GM12878 (cell line): ENCODE results near the gene CCDC178. TPM values are rescaled to one million over a fixed set of nuclear protein-coding genes. Genes with fewer than 3 reads are reported as not detected.

Source experiments
- ATAC-seq: fragments of 200-7000 bp; cut with Tn5 transposase; 3 replicates; pipeline ENCODE4 v1.9.1; 2020; ENCODE audit warnings: mild to moderate bottlenecking, moderate library complexity
- BruUV-seq: library from RNA; stranded (reverse); fragments of 400-500 nt; replicated peaks from 2 replicates; lab custom pipeline; 2021; lab: Mats Ljungman, UMichigan
- CTCF ChIA-PET: fragments of 300-600 bp; sonication (Branson Sonifier 250); formaldehyde crosslinking; extraction: SDS; loops from one replicate; lab custom pipeline; 2021; ENCODE audit warnings: inconsistent platforms; lab: Yijun Ruan, JAX
- POLR2A ChIA-PET: fragments of 350-600 bp; formaldehyde crosslinking; extraction: SDS; loops from one replicate; lab custom pipeline; 2021; ENCODE audit warnings: inconsistent platforms; lab: Charles Lee
- RAD21 ChIA-PET: fragments of 300-600 bp; sonication (Branson Sonifier 250); formaldehyde crosslinking; loops from one replicate; lab custom pipeline; 2023; ENCODE audit warnings: antibody characterized with exemption; ENCODE audit not compliant: unreplicated experiment; lab: Charles Lee
- SMC1A ChIA-PET: fragments of 300-600 bp; sonication (Branson Sonifier 250); formaldehyde crosslinking; loops from one replicate; lab custom pipeline; 2023; ENCODE audit not compliant: unreplicated experiment, uncharacterized antibody; lab: Charles Lee
- DNase-seq: peaks from one replicate; pipeline ENCODE4 v3.0.0-alpha.2; 2011; ENCODE audit warnings: low read depth, low spot score
- FAIRE-seq: peaks from 3 replicates; lab custom pipeline; 2011; peaks lifted over from hg19 to GRCh38; lab: Jason Lieb, UNC
- H2AFZ ChIP-seq: 2 replicates; pipeline ENCODE4 v1.6.0; 2011; ENCODE audit warnings: low read depth, low read length, control low read depth; ENCODE audit not compliant: control insufficient read depth
- H3K27ac ChIP-seq: 2 replicates; pipeline ENCODE4 v1.5.1; 2011; ENCODE audit warnings: control low read depth; ENCODE audit not compliant: control insufficient read depth, insufficient read depth
- H3K27me3 ChIP-seq, 2 experiments: replicated peaks in 1 of 2; 2 replicates each; pipeline versions ENCODE4 v1.6.0 to v1.6.1; 2011; ENCODE audit warnings: low read length in 1 of 2; ENCODE audit not compliant: control insufficient read depth in 2 of 2, insufficient read depth in 2 of 2
- H3K36me3 ChIP-seq, 2 experiments: 2 replicates each; pipeline ENCODE4 v1.5.1; 2011; ENCODE audit warnings: low read length in 1 of 2; ENCODE audit not compliant: control insufficient read depth in 2 of 2, insufficient read depth in 2 of 2
- H3K4me1 ChIP-seq: 2 replicates; pipeline ENCODE4 v1.6.1; 2011; ENCODE audit warnings: mild to moderate bottlenecking, low read length, moderate library complexity, mixed read lengths; ENCODE audit not compliant: control insufficient read depth, insufficient read depth
- H3K4me2 ChIP-seq: 2 replicates; pipeline ENCODE4 v1.6.0; 2011; ENCODE audit warnings: control low read depth; ENCODE audit not compliant: control insufficient read depth, insufficient read depth
- H3K4me3 ChIP-seq: fragments of 200-600 bp; sonication (generic); 2 replicates; pipeline ENCODE4 v1.5.1; 2016
- H3K79me2 ChIP-seq: 2 replicates; pipeline ENCODE4 v1.6.0; 2011; ENCODE audit warnings: low read length; ENCODE audit not compliant: control insufficient read depth, insufficient read depth
- H3K9ac ChIP-seq: 2 replicates; pipeline ENCODE4 v1.8.0; 2011; ENCODE audit warnings: low read length, control low read depth, mixed read lengths; ENCODE audit not compliant: control insufficient read depth, insufficient read depth
- H3K9me3 ChIP-seq: replicated peaks from 3 replicates; pipeline ENCODE4 v1.5.1; 2011; ENCODE audit warnings: mild to moderate bottlenecking, low read length; ENCODE audit not compliant: control insufficient read depth, insufficient read depth
- H4K20me1 ChIP-seq: 2 replicates; pipeline ENCODE4 v1.6.0; 2011; ENCODE audit not compliant: control insufficient read depth, insufficient read depth
- CBX5 ChIP-seq: sonication (generic); IDR thresholded peaks from 2 replicates; pipeline ENCODE4 v1.6.1; 2016; ENCODE audit warnings: low read depth, moderate library complexity, mild to moderate bottlenecking, inconsistent platforms
- FOS ChIP-seq: IDR thresholded peaks from 3 replicates; pipeline ENCODE4 v1.6.1; 2011; ENCODE audit warnings: borderline replicate concordance; ENCODE audit not compliant: insufficient read length; ENCODE audit errors: extremely low read depth
- JUNB ChIP-seq: IDR thresholded peaks from 2 replicates; pipeline ENCODE4 v1.6.1; 2016; ENCODE audit warnings: antibody characterized with exemption, mild to moderate bottlenecking
- MEF2B ChIP-seq: fragments of 450-650 bp; IDR thresholded peaks from 2 replicates; pipeline ENCODE4 v1.6.1; 2018; ENCODE audit warnings: mild to moderate bottlenecking, moderate library complexity; ENCODE audit not compliant: partially characterized antibody, poor library complexity, severe bottlenecking
- PAX5 ChIP-seq: IDR thresholded peaks from 2 replicates; pipeline ENCODE4 v1.6.1; 2011; ENCODE audit warnings: low read depth, low read length, borderline replicate concordance
- YY1 ChIP-seq: IDR thresholded peaks from 2 replicates; pipeline ENCODE4 v1.6.1; 2011; ENCODE audit warnings: low read depth, mild to moderate bottlenecking, low read length
- ZSCAN29 ChIP-seq: fragments of 450-650 bp; IDR thresholded peaks from 2 replicates; pipeline ENCODE4 v1.6.1; 2017; ENCODE audit warnings: mild to moderate bottlenecking, moderate library complexity
- WGBS: methylation state at CpG from one replicate; pipeline ENCODE4 v1.1.6; 2016; ENCODE audit warnings: low lambda C conversion rate; ENCODE audit not compliant: insufficient replicate concordance, insufficient coverage; ENCODE audit errors: missing lambda C conversion rate; 5-methylcytosine and 5-hydroxymethylcytosine counted together
- in situ Hi-C: fragments of 300-500 bp; cut with MboI; formaldehyde crosslinking; loops from 9 replicates; pipeline ENCODE4 v1.14.3; 2018; ENCODE audit warnings: mixed read lengths
- intact Hi-C: fragments of 100-400 bp; cut with micrococcal nuclease; formaldehyde crosslinking; loops from one replicate; pipeline ENCODE4 v1.14.2; 2022; ENCODE audit not compliant: unreplicated experiment
- polyA plus RNA-seq, 11 experiments: library from polyadenylated mRNA; depleted of rRNA in 4 of 11; unstranded in 6 of 11; stranded (reverse) in 5 of 11; fragments of >200 nt; fragmentation: Nextera tagmentation in 4 of 11; fragmentation: Illumina TruSeq in 1 of 11; extraction: Ambion mirVana in 4 of 11; extraction: Trizol in 1 of 11; gene quantifications; 1 replicate in 1 of 11; 2 replicates in 10 of 11; pipeline versions ENCODE4 v1.2.1 to v1.2.3, GENCODE V29; 2011 to 2016; ENCODE audit warnings: inconsistent platforms in 2 of 11, missing spikeins in 2 of 11, low read depth in 1 of 11
- total RNA-seq, 4 experiments: library from RNA; depleted of rRNA in 3 of 4; stranded (reverse); fragments of >200 nt in 3 of 4; fragmentation: Illumina TruSeq in 1 of 4; extraction: Trizol in 1 of 4; gene quantifications; 2 replicates each; pipeline versions ENCODE4 v1.2.1 to v1.2.3, GENCODE V29; 2013 to 2021
- TF ChIP-seq, protein P1 (sequence below): fragments of 450-650 bp; IDR thresholded peaks from 2 replicates; pipeline ENCODE4 v1.6.1; 2017; ENCODE audit warnings: mild to moderate bottlenecking
- TF ChIP-seq, protein P2 (sequence below): IDR thresholded peaks from 2 replicates; pipeline ENCODE4 v1.6.1; 2012; ENCODE audit warnings: improper control_type of control experiment, low read depth, low read length; ENCODE audit not compliant: insufficient replicate concordance

CCDC178 gene
- total and polyA plus RNA-seq, 10 of the 15 experiments (the other 5 are each of a cell fraction or from before 2014, with no cell fraction given), result 0.04 TPM; not detected in 9

DNA sequence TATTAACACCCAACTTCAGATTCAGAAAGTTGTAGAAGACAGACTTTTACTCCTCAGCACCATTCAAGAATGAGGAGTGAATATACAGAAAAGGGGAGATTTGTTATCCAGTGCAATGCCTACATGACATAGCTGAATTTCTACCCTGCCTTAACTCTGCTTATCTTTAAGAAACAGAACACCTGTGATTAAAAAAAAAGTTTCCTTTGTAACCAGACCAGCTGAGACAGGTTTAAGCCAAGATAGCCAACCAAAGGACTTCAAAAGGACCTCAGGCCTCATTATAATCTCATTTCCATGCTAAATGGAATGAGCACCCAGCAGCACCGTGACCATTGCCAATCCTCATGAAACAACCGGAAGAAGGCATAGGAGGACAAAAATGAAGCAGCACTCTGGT is 122.9 kb downstream of the CCDC178 start:
- Histone ChIP-seq H3K4me3 (no peak overlapping the region), H3K79me2 (no peaks in the 10 kb centered on the region), H3K4me2 (no peak overlapping the region), H3K36me3 (no peaks in the 10 kb centered on the region), H3K9ac (no peak overlapping the region), H3K27ac (no peak overlapping the region)
- FAIRE-seq, result no peak
- WGBS, result 59% methylated on average over 2 of the region's 2 CpGs
- POLR2A ChIA-PET, result no interaction called here
- no peak for ATAC-seq
- DNase-seq, result no peak
- intact Hi-C loops, result no loop called here
- TF ChIP-seq, protein P1, sequence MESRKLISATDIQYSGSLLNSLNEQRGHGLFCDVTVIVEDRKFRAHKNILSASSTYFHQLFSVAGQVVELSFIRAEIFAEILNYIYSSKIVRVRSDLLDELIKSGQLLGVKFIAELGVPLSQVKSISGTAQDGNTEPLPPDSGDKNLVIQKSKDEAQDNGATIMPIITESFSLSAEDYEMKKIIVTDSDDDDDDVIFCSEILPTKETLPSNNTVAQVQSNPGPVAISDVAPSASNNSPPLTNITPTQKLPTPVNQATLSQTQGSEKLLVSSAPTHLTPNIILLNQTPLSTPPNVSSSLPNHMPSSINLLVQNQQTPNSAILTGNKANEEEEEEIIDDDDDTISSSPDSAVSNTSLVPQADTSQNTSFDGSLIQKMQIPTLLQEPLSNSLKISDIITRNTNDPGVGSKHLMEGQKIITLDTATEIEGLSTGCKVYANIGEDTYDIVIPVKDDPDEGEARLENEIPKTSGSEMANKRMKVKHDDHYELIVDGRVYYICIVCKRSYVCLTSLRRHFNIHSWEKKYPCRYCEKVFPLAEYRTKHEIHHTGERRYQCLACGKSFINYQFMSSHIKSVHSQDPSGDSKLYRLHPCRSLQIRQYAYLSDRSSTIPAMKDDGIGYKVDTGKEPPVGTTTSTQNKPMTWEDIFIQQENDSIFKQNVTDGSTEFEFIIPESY, result no peak
- TF ChIP-seq MEF2B, result no peak
- no peak for TF ChIP-seq PAX5
- TF ChIP-seq ZSCAN29, result no peak
- TF ChIP-seq CBX5, result no peak
- no peak for TF ChIP-seq YY1
- no peak for TF ChIP-seq JUNB
- no peak for TF ChIP-seq FOS
- TF ChIP-seq, protein P2, sequence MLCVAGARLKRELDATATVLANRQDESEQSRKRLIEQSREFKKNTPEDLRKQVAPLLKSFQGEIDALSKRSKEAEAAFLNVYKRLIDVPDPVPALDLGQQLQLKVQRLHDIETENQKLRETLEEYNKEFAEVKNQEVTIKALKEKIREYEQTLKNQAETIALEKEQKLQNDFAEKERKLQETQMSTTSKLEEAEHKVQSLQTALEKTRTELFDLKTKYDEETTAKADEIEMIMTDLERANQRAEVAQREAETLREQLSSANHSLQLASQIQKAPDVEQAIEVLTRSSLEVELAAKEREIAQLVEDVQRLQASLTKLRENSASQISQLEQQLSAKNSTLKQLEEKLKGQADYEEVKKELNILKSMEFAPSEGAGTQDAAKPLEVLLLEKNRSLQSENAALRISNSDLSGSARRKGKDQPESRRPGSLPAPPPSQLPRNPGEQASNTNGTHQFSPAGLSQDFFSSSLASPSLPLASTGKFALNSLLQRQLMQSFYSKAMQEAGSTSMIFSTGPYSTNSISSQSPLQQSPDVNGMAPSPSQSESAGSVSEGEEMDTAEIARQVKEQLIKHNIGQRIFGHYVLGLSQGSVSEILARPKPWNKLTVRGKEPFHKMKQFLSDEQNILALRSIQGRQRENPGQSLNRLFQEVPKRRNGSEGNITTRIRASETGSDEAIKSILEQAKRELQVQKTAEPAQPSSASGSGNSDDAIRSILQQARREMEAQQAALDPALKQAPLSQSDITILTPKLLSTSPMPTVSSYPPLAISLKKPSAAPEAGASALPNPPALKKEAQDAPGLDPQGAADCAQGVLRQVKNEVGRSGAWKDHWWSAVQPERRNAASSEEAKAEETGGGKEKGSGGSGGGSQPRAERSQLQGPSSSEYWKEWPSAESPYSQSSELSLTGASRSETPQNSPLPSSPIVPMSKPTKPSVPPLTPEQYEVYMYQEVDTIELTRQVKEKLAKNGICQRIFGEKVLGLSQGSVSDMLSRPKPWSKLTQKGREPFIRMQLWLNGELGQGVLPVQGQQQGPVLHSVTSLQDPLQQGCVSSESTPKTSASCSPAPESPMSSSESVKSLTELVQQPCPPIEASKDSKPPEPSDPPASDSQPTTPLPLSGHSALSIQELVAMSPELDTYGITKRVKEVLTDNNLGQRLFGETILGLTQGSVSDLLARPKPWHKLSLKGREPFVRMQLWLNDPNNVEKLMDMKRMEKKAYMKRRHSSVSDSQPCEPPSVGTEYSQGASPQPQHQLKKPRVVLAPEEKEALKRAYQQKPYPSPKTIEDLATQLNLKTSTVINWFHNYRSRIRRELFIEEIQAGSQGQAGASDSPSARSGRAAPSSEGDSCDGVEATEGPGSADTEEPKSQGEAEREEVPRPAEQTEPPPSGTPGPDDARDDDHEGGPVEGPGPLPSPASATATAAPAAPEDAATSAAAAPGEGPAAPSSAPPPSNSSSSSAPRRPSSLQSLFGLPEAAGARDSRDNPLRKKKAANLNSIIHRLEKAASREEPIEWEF, result no peak
- TF ChIP-seq, all 136 proteins: peak for 0
- Histone ChIP-seq H2AFZ (no peak overlapping the region), H3K9me3 (no peaks in the 10 kb centered on the region; the same call in 2 of the 3 replicates), H3K4me1 (no peaks in the 10 kb centered on the region), H3K27me3 (no peaks in the 10 kb centered on the region), H4K20me1 (no peaks in the 10 kb centered on the region)
- BruUV-seq, result no TSS peak
- ChIA-PET RAD21 (no interaction called here), SMC1A (no interaction called here), CTCF (no interaction called here)
- in situ Hi-C loops, result no loop called here
